Suprapubic skin (tissue), 3 donors: ENCODE data around the gene GALNT13.

ENCODE experiments used
- CTCF ChIP-seq, 2 donors: fragments of 200-600 bp in 1 of 2; fragments of 450-650 bp in 1 of 2; sonication (generic) in 1 of 2; IDR thresholded peaks; one replicate each; pipeline ENCODE4 v1.5.1; 2016 to 2019; ENCODE audit warnings: antibody characterized with exemption in 2 of 2, mild to moderate bottlenecking in 1 of 2, moderate library complexity in 1 of 2
- EP300 ChIP-seq: sonication (generic); formaldehyde crosslinking; IDR thresholded peaks from one replicate; pipeline ENCODE4 v1.6.1; 2017; ENCODE audit warnings: antibody characterized with exemption

GRCh38 chr2:154477319-154477718 is 605.6 kb downstream of the GALNT13 start:
- TF ChIP-seq CTCF (IDR thresholded peaks at IDR 0.05) (no peak), EP300 (no peak)
